ENCODE measurements around the gene PKD1.

The PKD1 gene

DNA sequence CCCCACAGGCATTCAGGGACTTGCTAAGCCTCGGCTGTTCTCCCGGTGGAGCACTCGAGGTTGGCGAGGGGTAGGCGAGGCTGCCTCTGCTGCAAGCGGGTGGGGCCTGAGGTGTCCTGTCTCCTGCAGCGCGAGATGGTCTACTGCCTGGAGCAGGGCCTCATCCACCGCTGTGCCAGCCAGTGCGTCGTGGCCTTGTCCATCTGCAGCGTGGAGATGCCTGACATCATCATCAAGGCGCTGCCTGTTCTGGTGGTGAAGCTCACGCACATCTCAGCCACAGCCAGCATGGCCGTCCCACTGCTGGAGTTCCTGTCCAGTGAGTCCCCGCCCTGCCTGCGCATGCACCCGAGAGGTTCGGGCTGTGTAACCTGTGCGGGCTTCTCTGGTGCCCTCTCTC, 61.6 kb downstream of the PKD1 start:
- H3K27ac ChIP-seq = no peak overlapping the region
- TF ChIP-seq, protein P1, sequence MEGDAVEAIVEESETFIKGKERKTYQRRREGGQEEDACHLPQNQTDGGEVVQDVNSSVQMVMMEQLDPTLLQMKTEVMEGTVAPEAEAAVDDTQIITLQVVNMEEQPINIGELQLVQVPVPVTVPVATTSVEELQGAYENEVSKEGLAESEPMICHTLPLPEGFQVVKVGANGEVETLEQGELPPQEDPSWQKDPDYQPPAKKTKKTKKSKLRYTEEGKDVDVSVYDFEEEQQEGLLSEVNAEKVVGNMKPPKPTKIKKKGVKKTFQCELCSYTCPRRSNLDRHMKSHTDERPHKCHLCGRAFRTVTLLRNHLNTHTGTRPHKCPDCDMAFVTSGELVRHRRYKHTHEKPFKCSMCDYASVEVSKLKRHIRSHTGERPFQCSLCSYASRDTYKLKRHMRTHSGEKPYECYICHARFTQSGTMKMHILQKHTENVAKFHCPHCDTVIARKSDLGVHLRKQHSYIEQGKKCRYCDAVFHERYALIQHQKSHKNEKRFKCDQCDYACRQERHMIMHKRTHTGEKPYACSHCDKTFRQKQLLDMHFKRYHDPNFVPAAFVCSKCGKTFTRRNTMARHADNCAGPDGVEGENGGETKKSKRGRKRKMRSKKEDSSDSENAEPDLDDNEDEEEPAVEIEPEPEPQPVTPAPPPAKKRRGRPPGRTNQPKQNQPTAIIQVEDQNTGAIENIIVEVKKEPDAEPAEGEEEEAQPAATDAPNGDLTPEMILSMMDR (conservative IDR thresholded peaks at IDR 0.05) = no peak
- TF ChIP-seq ZFX (IDR thresholded peaks at IDR 0.05) = no peak

DNA sequence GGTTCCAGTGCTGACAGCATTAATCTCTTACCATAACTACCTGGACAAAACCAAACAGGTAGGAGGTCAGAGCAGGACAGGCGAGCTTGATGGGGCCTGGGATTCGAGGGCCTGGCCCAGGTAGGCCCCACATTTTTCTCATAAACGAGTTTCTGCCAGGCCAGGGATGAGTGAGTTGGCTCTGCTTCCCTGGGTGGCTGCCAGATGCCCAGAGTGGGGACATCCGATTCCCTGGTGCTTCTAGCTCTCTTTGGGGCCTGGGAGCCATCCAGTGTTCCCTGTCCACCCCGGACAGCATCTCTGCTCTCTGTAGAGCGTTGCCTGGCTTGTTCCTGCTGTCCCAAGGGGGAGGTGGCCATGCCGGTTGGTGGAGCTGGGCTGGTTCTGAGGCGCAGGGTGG, 62.8 kb downstream of the PKD1 start:
- H3K27ac ChIP-seq = no peak overlapping the region
- no peak for TF ChIP-seq ZFX (IDR thresholded peaks at IDR 0.05)
- TF ChIP-seq, protein P1 (conservative IDR thresholded peaks at IDR 0.05) = no peak

DNA sequence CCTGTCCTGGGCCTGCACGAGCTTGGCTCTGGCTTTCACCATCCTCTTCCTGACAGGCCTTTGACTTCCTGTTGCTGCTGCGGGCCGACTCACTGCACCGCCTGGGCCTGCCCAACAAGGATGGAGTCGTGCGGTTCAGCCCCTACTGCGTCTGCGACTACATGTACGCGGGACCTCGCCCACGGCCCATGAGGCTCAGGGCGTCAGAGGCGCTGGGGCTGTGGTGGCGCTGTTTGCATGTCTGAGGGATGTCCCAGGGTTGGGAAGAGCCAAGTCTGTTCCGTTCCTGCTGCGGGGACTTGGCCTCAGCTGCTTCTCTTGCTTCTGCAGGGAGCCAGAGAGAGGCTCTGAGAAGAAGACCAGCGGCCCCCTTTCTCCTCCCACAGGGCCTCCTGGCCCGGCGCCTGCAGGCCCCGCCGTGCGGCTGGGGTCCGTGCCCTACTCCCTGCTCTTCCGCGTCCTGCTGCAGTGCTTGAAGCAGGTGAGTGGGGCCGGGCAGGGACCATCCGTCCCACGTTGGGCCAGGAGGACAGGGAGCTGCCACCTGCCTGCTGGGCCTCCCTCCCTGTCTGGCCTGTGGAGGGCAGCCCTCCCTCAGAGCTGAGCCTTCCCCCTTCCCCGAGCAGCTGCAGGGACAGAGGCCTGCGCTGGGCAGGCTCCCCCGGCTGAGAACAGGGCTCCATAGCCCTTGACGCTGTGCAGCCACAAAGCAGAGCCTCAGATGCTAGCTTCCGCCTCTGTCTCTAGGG, 64.1 kb downstream of the PKD1 start:
- no peak overlapping the region for H3K27ac ChIP-seq
- TF ChIP-seq, protein P1 (conservative IDR thresholded peaks at IDR 0.05) = no peak
- no peak for TF ChIP-seq ZFX (IDR thresholded peaks at IDR 0.05)

DNA sequence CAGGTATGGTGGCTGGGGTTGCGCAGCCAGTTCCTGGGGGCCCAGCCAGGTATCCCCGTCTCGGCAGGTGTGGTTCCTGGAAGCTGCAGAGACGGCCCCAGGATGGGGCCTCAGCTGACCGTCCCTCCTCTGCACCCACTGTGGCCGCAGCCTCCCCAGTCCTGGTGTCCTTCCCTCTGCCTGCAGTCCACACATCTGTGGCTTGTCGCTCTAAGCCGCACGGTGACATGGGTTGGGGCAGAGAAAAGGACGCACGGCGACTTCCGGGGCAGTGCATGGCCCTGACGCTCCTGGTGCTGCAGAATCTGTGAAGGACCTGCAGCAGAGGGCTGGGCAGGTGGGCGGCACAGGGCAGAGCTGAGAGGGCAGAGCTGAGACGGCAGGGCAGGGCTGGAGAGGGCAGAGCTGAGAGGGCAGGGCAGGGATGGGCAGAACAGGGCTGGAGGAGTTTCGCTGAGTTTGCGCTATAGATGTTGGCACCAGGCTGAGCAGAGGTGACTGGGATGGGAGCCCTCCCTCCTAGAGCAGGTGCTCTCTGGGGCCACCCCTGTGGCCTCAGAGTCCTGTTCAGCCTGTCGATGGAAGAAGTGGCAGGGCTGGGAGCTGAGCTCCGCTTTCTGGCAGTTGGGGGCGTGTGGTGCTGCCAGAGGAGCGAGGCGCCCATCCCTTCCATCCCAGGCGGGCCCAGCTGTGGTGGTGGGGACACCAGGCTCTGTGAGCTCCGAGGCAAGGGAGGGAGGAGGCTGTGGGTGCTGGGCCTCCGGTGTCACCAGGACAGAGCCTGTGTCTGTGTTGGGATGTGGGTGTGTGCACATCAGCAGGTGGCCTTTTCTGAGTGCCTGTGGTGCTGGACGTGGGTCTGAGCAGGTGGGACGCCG, 64.9 kb downstream of the PKD1 start:
- H3K27ac ChIP-seq = no peak overlapping the region
- no peak for TF ChIP-seq ZFX (IDR thresholded peaks at IDR 0.05)
- TF ChIP-seq, protein P1 (conservative IDR thresholded peaks at IDR 0.05) = no peak

DNA sequence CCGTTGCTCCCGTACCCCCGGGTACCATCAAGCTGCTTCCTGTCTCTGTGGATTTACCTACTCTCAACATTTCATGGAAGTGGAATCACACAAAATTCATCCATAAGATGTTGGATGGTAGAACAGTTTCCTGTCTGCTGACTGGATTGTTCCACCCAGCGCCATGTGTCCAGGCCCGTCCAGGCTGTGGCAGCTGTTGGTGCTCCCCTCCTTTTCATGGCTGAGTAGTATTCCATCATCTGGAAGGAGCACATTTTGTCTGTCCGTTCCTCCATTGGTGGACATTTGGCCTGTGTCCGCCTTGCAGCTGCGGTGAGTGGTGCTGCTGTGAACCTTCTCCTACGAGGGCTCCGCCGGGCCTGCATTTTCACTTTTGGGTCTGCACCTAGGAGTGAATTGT, 69.6 kb downstream of the PKD1 start:
- no peak for TF ChIP-seq ZFX (IDR thresholded peaks at IDR 0.05)
- TF ChIP-seq, protein P1 (conservative IDR thresholded peaks at IDR 0.05) = no peak
- no peak overlapping the region for H3K27ac ChIP-seq

DNA sequence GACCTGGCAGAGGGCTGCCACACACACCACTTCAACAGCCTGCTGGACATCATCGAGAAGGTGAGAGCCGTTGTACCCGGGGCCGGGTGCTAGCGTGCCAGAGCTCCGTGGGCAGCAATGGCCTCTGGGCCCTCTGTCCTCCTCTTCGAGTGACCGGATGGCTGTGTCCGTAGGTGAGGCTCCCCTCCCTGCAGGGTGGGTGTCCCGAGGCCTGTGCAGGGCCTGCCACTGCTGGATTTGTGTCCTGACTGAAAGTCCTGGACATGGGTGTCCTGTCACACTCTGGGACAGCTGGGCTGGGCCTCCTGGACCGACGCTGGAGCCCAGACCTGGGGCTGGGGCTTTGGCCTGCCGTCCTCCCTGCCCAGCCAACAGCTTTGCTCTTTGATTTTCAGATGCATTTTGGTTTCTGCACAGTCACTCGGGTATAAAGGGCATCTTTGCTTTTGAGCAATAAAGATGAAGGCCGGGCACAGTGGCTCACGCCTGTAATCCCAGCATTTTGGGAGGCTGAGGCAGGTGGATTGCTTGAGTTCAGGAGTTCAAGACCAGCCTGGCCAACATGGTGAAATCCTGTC, 71.2 kb downstream of the PKD1 start:
- TF ChIP-seq, protein P1 (conservative IDR thresholded peaks at IDR 0.05) = no peak
- TF ChIP-seq ZFX (IDR thresholded peaks at IDR 0.05) = no peak
- no peak overlapping the region for H3K27ac ChIP-seq

DNA sequence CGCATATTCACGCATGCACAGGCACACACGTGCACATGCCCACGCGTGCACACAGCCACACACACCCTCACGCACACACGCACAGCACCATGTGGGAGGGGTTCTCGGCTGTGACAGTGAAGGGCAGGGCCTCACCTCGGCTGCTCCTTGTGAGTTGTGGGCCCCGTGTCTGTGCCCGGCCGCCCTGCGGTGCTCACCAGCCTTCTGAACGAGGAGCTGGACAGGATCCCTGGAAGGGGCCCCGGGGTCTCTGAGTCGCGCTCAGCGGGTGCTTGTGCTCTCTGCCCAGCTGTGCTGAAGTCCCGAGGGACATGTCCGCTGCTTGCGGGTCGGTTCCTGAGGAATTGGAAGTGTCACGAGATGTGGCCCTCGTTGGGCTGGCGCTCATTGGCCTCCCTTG, 71.8 kb downstream of the PKD1 start:
- TF ChIP-seq, protein P1 (conservative IDR thresholded peaks at IDR 0.05) = no peak
- no peak for TF ChIP-seq ZFX (IDR thresholded peaks at IDR 0.05)
- H3K27ac ChIP-seq = no peak overlapping the region

All from C4-2B (cell line).